Glutamatergic neuron (in vitro differentiated cells): Measurements from ENCODE around the gene PLD6. TPM values are rescaled to one million over a fixed set of nuclear protein-coding genes. Genes with fewer than 3 reads are reported as not detected.
A peak's percentile ranks its signal among the peaks of the same experiment; 100 is the strongest.

Experiments used
- DNase-seq: peaks from one replicate; pipeline ENCODE4 v3.0.0; 2022
- H3K27ac Mint-ChIP-seq: one replicate; pipeline ENCODE4 v1.8.0; 2020; ENCODE audit warnings: mild to moderate bottlenecking, mixed read lengths, inconsistent platforms; ENCODE audit not compliant: unreplicated experiment
- H3K27me3 Mint-ChIP-seq: one replicate; pipeline ENCODE4 v1.8.0; 2020; ENCODE audit warnings: mild to moderate bottlenecking, moderate library complexity, mixed read lengths, inconsistent platforms; ENCODE audit not compliant: unreplicated experiment
- H3K36me3 Mint-ChIP-seq: one replicate; pipeline ENCODE4 v1.8.0; 2020; ENCODE audit warnings: mild to moderate bottlenecking, mixed read lengths, inconsistent platforms; ENCODE audit not compliant: unreplicated experiment
- H3K4me1 Mint-ChIP-seq: one replicate; pipeline ENCODE4 v1.8.0; 2020; ENCODE audit warnings: mild to moderate bottlenecking, low read depth, mixed read lengths, inconsistent platforms; ENCODE audit not compliant: unreplicated experiment
- H3K4me3 Mint-ChIP-seq: one replicate; pipeline ENCODE4 v1.8.0; 2020; ENCODE audit warnings: mild to moderate bottlenecking, mixed read lengths, inconsistent platforms; ENCODE audit not compliant: unreplicated experiment
- H3K9me3 Mint-ChIP-seq: one replicate; pipeline ENCODE4 v1.8.0; 2020; ENCODE audit warnings: mild to moderate bottlenecking, moderate library complexity, mixed read lengths, inconsistent platforms; ENCODE audit not compliant: unreplicated experiment
- CTCF ChIP-seq: fragments of 200-600 bp; sonication (generic); IDR thresholded peaks from one replicate; pipeline ENCODE4 v1.5.0; 2021; ENCODE audit not compliant: partially characterized antibody, unreplicated experiment
- total RNA-seq: library from RNA; stranded (reverse); fragmentation: NEBNext Ultra II Directional; extraction: Animal tissue kit (Norgen Biotek cat#: 25700); gene quantifications from one replicate; pipeline ENCODE4 v1.2.1, GENCODE V29; 2021; ENCODE audit not compliant: unreplicated experiment

The PLD6 gene
- total RNA-seq, 1 donor from 2014 or later = 1.1 TPM

DNA sequence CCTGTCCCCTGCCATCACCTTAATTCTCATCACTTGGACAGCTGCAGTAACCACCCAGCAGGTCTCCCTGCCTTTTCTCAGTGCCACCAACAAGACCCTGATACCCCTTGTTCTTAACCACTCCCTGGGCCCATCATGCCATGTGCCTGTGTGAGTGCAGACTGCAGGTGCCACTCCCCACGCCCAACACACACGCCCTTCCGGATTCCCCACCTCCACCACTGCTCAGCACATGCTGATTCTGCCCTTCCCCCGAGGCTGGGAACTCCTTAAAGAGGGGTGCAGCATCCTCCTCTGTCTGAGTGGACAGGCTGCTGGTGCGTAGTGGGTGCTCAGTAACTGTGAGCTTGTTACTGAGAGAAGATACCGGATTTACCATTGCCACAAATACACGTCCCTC, 52.4 kb downstream of the PLD6 start:
- Mint-ChIP-seq H3K4me1 (peaks cover 2% of the 10 kb centered on the region), H3K9me3 (peaks cover 14% of the 10 kb centered on the region), H3K4me3 (no peak overlapping the region), H3K36me3 (peaks cover 4% of the 10 kb centered on the region), H3K27me3 (peaks cover 14% of the 10 kb centered on the region), H3K27ac (peak overlapping the region; percentile 1)
- no peak for TF ChIP-seq CTCF
- no peak for DNase-seq

DNA sequence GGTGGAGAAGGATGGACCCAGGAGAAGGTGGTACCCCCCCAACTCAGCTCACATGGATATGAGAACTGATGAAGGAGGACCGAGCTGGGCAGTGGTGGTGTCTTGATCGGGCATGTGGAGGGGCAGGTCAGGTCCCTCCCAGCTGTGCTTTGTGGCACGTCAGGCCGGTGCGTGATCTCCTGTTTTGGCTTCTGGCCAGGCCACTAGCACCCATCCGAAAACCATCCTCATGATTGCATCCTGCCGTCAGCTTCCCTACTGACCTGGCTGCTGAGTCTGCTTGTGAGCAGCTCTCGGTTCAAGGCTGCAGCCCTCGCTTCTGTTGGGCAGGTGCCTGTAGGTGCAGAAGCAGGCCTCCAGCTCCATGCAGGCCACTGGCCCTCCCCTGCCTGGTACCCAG, 53.1 kb downstream of the PLD6 start:
- no peak for TF ChIP-seq CTCF
- no peak for DNase-seq
- peaks cover 4% of the 10 kb centered on the region for H3K36me3 Mint-ChIP-seq

GRCh38 chr17:17152385-17152784, 53.7 kb downstream of the PLD6 start:
- no peak for DNase-seq
- H3K27me3 Mint-ChIP-seq = peaks cover 16% of the 10 kb centered on the region
- H3K9me3 Mint-ChIP-seq = peaks cover 18% of the 10 kb centered on the region
- H3K4me1 Mint-ChIP-seq = peaks cover 4% of the 10 kb centered on the region
- peaks cover 4% of the 10 kb centered on the region for H3K36me3 Mint-ChIP-seq
- no peak overlapping the region for H3K4me3 Mint-ChIP-seq
- no peak overlapping the region for H3K27ac Mint-ChIP-seq
- no peak for TF ChIP-seq CTCF

More for the DNA sequence above, 53.1 kb downstream of the PLD6 start:
- Mint-ChIP-seq H3K4me1 (peaks cover 2% of the 10 kb centered on the region), H3K4me3 (no peak overlapping the region), H3K27me3 (peaks cover 14% of the 10 kb centered on the region), H3K9me3 (peaks cover 14% of the 10 kb centered on the region), H3K27ac (no peak overlapping the region)

- peaks cover 17% of the 10 kb centered on the region for H3K27me3 Mint-ChIP-seq
- no peak for DNase-seq
- no peak overlapping the region for H3K27ac Mint-ChIP-seq
- no peak overlapping the region for H3K4me3 Mint-ChIP-seq
- peaks cover 7% of the 10 kb centered on the region for H3K4me1 Mint-ChIP-seq
- peaks cover 4% of the 10 kb centered on the region for H3K36me3 Mint-ChIP-seq
- TF ChIP-seq CTCF = no peak
- H3K9me3 Mint-ChIP-seq = peaks cover 19% of the 10 kb centered on the region
Measured at GRCh38 chr17:17151962-17152361, 54.2 kb downstream of the PLD6 start.

- Mint-ChIP-seq H3K36me3 (peaks cover 4% of the 10 kb centered on the region), H3K4me3 (no peak overlapping the region), H3K9me3 (peaks cover 21% of the 10 kb centered on the region), H3K27ac (no peak overlapping the region), H3K27me3 (peaks cover 22% of the 10 kb centered on the region), H3K4me1 (peaks cover 8% of the 10 kb centered on the region)
- DNase-seq = no peak
- TF ChIP-seq CTCF = no peak
Measured at GRCh38 chr17:17151541-17151940, 54.6 kb downstream of the PLD6 start.
